Measurements from ENCODE around the gene RETSAT. TPM values are rescaled to one million over a fixed set of nuclear protein-coding genes. Genes with fewer than 3 reads are reported as not detected.
"Not testable (repeated sequence)": the region's sequence is repeated elsewhere in the genome, so short reads cannot be mapped to it uniquely, and the experiment has no call there.

The RETSAT gene
- total RNA-seq, 2 donors from 2014 or later = 68.5 to 98.6 TPM

DNA sequence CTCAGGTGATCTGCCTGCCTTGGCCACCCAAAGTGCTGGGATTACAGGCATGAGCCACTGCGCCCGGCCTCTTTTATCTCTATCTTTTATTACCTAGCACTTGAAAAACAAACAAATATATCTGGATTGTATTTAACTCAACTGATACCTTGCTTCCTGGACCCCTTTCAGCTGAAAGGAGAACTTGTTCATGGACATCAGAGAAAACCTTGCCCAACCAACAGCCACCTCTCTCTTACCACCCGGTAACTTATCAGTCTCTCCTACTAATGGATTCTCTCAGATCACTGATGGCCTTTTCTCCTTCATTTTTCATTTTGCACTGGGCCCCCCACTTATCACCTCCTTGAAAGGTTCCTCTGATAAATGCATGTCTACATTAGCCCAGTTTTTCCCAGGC, 6.7 kb downstream of the RETSAT start:
- peaks cover 4% of the 10 kb centered on the region for H3K4me1 ChIP-seq
- 31 to 33% methylated on average over 3 of the region's 3 CpGs for WGBS, 2 donors
- no peaks in the 10 kb centered on the region for H3K9me3 ChIP-seq
- TF ChIP-seq, protein P1, sequence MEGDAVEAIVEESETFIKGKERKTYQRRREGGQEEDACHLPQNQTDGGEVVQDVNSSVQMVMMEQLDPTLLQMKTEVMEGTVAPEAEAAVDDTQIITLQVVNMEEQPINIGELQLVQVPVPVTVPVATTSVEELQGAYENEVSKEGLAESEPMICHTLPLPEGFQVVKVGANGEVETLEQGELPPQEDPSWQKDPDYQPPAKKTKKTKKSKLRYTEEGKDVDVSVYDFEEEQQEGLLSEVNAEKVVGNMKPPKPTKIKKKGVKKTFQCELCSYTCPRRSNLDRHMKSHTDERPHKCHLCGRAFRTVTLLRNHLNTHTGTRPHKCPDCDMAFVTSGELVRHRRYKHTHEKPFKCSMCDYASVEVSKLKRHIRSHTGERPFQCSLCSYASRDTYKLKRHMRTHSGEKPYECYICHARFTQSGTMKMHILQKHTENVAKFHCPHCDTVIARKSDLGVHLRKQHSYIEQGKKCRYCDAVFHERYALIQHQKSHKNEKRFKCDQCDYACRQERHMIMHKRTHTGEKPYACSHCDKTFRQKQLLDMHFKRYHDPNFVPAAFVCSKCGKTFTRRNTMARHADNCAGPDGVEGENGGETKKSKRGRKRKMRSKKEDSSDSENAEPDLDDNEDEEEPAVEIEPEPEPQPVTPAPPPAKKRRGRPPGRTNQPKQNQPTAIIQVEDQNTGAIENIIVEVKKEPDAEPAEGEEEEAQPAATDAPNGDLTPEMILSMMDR (IDR thresholded peaks at IDR 0.05) = no peak
- no peak for TF ChIP-seq POLR2A (IDR thresholded peaks at IDR 0.05)
- H3K27ac ChIP-seq = no peak overlapping the region
- no peak for ATAC-seq
- H3K4me3 ChIP-seq = no peak overlapping the region
- H3K36me3 ChIP-seq (replicated peaks in 1 of 2; ENCODE audit: insufficient read depth in 1 of 2, low read depth in 2 of 2) = peaks cover 18 to 25% of the 10 kb centered on the region in 2 donors
- no peaks in the 10 kb centered on the region for H3K27me3 ChIP-seq
- DNase-seq = no peak
- intact Hi-C loops (cut with DNase I) = no loop called here

DNA sequence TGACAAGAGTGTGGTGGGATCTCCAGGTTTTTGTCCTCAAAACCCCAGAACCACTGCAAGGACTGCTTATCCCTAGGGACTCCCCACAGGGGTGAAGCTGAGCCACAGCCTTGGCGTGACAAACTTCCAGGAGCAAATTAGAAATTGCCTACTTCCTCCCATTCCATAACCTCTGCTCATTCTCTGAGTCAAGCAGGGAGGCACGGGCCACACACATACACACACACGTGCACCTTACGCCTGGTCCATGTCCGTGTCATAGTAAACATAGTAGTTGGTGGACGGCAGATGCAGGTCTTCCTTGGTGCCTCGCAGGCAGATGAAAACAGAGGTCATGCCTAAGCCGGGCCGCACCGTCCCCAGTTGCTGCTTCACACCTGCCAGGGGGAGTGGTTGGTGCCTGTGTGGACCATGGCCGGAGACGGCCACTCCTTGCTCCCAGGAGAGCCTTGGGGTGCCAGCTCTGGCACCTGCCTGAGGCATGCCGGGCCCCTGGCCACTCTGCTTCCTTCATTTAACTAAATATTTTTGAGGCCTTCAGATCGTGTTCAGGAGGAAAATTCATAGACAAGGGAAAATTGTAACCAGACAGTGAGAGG, 9.9 kb downstream of the RETSAT start:
- peaks cover 13 to 15% of the 10 kb centered on the region in 2 donors for H3K36me3 ChIP-seq (replicated peaks in 1 of 2; ENCODE audit: insufficient read depth in 1 of 2, low read depth in 2 of 2)
- DNase-seq = no peak
- no peak for ATAC-seq
- no peaks in the 10 kb centered on the region for H3K27me3 ChIP-seq
- no peaks in the 10 kb centered on the region for H3K9me3 ChIP-seq
- H3K4me3 ChIP-seq = no peak overlapping the region
- TF ChIP-seq POLR2A (IDR thresholded peaks at IDR 0.05) = no peak
- TF ChIP-seq, protein P1 (IDR thresholded peaks at IDR 0.05) = no peak
- H3K27ac ChIP-seq = no peak overlapping the region
- 90 to 92% methylated on average over 10 to 14 of the region's 14 CpGs for WGBS, 2 donors
- H3K4me1 ChIP-seq = peaks cover 3% of the 10 kb centered on the region
- intact Hi-C loops (cut with DNase I) = no loop called here

DNA sequence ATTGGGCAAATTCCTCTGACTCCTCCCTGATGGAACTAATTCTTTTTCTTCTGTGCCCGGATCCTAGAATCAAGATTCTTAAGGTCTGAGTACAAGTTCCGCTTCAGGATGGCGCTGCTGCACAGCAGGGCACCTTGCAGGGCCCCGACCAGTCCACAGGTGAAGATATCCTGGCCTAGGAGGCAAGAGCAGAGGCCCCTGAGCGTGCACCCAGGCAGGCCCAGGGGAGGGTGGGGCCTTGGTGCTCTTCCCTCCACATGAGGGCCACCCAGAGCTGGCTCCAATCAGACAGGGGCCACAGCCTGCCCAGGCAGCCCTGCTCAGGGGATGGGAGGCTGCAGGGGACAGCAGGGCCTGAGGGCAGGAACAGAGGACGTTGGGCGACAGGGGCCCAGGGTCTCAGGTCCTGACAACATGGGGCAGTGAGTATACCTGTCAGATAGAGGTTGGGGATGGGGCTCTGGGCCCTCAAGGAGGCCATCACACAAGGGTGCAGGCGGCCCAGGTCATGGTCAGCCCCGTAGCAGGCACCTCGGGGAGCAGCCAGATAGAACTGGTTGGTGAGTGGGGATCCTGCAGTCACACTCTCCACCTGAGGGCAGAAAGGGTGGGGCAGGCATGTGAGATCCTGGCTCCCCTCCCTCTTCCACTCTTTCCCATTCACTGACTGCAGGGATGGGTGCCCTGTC, 11.0 kb downstream of the RETSAT start:
- DNase-seq; H3K27me3 ChIP-seq; H3K4me3 ChIP-seq; intact Hi-C loops (cut with DNase I); H3K27ac ChIP-seq; H3K4me1 ChIP-seq; ATAC-seq; H3K9me3 ChIP-seq: not testable (repeated sequence)
- 94 to 95% methylated on average over 4 to 8 of the region's 10 CpGs for WGBS, 2 donors
- H3K36me3 ChIP-seq (replicated peaks in 1 of 2; ENCODE audit: insufficient read depth in 1 of 2, low read depth in 2 of 2) = peaks cover 9 to 11% of the 10 kb centered on the region in 2 donors

DNA sequence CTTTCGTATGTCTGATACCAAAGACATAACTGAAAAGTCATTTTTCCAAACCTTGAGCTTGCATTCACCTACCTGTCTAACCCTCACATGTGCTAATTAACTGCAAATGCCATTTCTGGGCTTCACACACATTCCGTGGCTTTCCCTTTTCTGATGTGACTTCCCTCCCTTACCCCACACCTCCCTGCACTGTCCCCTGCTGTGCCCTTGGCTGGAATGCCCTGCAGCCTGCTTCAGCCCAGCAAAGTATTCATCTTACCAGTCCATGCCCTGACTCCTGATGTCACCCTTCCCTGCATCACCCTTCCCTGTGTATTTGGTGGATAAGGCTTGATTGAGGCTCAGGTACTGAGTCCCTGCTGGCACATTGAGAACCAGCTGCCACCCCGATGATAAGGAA, 12.2 kb downstream of the RETSAT start:
- Histone ChIP-seq H3K27ac (no peak overlapping the region), H3K27me3 (no peaks in the 10 kb centered on the region), H3K4me1 (peaks cover 3% of the 10 kb centered on the region), H3K9me3 (no peaks in the 10 kb centered on the region), H3K4me3 (no peak overlapping the region), H3K36me3 (replicated peaks in 1 of 2; ENCODE audit: insufficient read depth in 1 of 2, low read depth in 2 of 2) (peaks cover 9 to 11% of the 10 kb centered on the region in 2 donors)
- TF ChIP-seq POLR2A (IDR thresholded peaks at IDR 0.05) = no peak
- TF ChIP-seq, protein P1 (IDR thresholded peaks at IDR 0.05) = no peak
- DNase-seq (no peak), ATAC-seq (no peak)
- intact Hi-C loops (cut with DNase I) = no loop called here
- WGBS, 2 donors = 70 to 80% methylated on average over 3 of the region's 3 CpGs

DNA sequence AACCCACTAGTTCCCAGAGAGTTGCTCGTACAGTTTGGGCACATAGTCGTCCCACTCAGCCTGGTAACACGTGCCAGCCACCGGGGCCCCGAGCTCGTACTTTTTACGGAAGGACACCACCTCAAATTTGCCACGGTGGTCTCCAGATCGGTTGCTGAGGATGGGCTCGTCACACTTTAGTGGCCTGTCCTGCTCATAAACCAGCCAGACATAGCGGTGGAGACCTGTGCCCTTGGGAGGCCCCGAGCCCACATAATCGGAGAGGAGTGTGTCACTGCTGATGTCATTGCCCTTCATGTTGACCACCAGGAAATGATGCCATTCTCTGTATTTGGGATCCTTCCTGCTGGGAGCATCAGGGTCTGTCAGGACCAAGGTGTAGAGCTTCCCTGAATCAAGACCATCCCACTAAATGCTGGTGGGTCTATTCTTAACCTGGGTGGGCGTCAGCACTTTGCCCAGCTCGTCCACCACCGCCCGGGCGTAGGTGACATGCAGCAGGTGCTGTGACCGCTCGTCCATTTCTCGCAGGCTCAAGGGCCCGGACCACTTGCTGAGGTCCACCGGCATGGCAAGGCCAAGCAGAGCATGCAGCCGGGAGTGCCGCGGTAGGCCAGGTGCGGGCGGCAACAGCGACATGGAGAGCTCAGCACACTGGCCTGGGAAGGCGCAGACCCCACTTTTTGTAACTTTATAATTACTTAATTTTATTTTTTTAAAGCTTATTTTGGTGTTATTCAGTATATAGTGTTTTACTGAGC, 12.9 kb downstream of the RETSAT start:
- Histone ChIP-seq H3K36me3 (replicated peaks in 1 of 2; ENCODE audit: insufficient read depth in 1 of 2, low read depth in 2 of 2) (peaks cover 8 to 11% of the 10 kb centered on the region in 2 donors), H3K27me3 (no peaks in the 10 kb centered on the region), H3K27ac (no peak overlapping the region), H3K4me1 (peaks cover 3% of the 10 kb centered on the region), H3K9me3 (no peaks in the 10 kb centered on the region), H3K4me3 (no peak overlapping the region)
- ATAC-seq = no peak
- intact Hi-C loops (cut with DNase I) = no loop called here
- no peak for DNase-seq
- WGBS, 2 donors = 82 to 88% methylated on average over 19 to 30 of the region's 30 CpGs
- TF ChIP-seq, protein P1 (IDR thresholded peaks at IDR 0.05) = no peak
- no peak for TF ChIP-seq POLR2A (IDR thresholded peaks at IDR 0.05)
